Thoracic aorta (tissue), 2 donors: ENCODE data around the gene MUC21. TPM values are rescaled to one million over a fixed set of nuclear protein-coding genes. Genes with fewer than 3 reads are reported as not detected.
"Not testable (repeated sequence)": the region's sequence is repeated elsewhere in the genome, so short reads cannot be mapped to it uniquely, and the experiment has no call there.

Experiments
- ATAC-seq: fragments of 150-250 bp; one replicate; pipeline ENCODE4 v1.8.0; 2017; ENCODE audit warnings: low read depth; ENCODE audit not compliant: insufficient number of reproducible peaks, low FRiP score
- DNase-seq: peaks from one replicate; pipeline ENCODE4 v3.0.0-alpha.2; 2020; ENCODE audit warnings: low spot score
- H3K27ac ChIP-seq, 2 donors: fragments of 200-600 bp; sonication (generic); 1 replicate in 1 of 2; 2 replicates in 1 of 2; pipeline ENCODE4 v1.5.1; 2016; ENCODE audit warnings: mild to moderate bottlenecking in 2 of 2, moderate library complexity in 2 of 2
- H3K27me3 ChIP-seq: fragments of 200-600 bp; sonication (generic); replicated peaks from 2 replicates; pipeline ENCODE4 v1.6.0; 2016; ENCODE audit warnings: mild to moderate bottlenecking; ENCODE audit not compliant: insufficient read depth
- H3K36me3 ChIP-seq: fragments of 200-600 bp; sonication (generic); one replicate; pipeline ENCODE4 v1.5.1; 2016
- H3K4me1 ChIP-seq, 2 donors: fragments of 200-600 bp; sonication (generic); 1 replicate in 1 of 2; 2 replicates in 1 of 2; pipeline versions ENCODE4 v1.5.1 to v1.6.0; 2016; ENCODE audit warnings: low read depth in 2 of 2, mild to moderate bottlenecking in 1 of 2; ENCODE audit not compliant: control insufficient read depth in 1 of 2
- H3K4me3 ChIP-seq: fragments of 200-600 bp; sonication (generic); 2 replicates; pipeline ENCODE4 v1.5.1; 2016; ENCODE audit warnings: mild to moderate bottlenecking
- H3K9me3 ChIP-seq: fragments of 200-600 bp; sonication (generic); 2 replicates; pipeline ENCODE4 v1.5.1; 2016
- CTCF ChIP-seq: fragments of 200-600 bp; sonication (generic); IDR thresholded peaks from one replicate; pipeline ENCODE4 v1.5.1; 2019; ENCODE audit warnings: antibody characterized with exemption
- total RNA-seq, 2 donors: library from RNA; depleted of rRNA; stranded (reverse); fragments of >200 nt; gene quantifications; one replicate each; pipeline versions ENCODE4 v1.1.0 to v1.2.3, GENCODE V29; 2016

MUC21 gene
- total RNA-seq, 2 donors from 2014 or later = not detected

- TF ChIP-seq CTCF = no peak
- H3K4me1 ChIP-seq = no peaks in the 10 kb centered on the region
- H3K4me3 ChIP-seq = no peak overlapping the region
- H3K27me3 ChIP-seq = no peaks in the 10 kb centered on the region
- H3K27ac ChIP-seq = no peak overlapping the region
- ATAC-seq (no peak), DNase-seq (no peak)
- H3K36me3 ChIP-seq = no peaks in the 10 kb centered on the region
- H3K9me3 ChIP-seq = no peaks in the 10 kb centered on the region
Observed at GRCh38 chr6:30966154-30966553, 17.4 kb upstream of the MUC21 start.

- H3K27ac ChIP-seq, H3K9me3 ChIP-seq, H3K36me3 ChIP-seq, H3K27me3 ChIP-seq, H3K4me1 ChIP-seq, H3K4me3 ChIP-seq, ATAC-seq, DNase-seq: not testable (repeated sequence)
Observed at GRCh38 chr6:30969171-30969570, 14.3 kb upstream of the MUC21 start.

- TF ChIP-seq CTCF = no peak
- Histone ChIP-seq H3K27me3 (no peaks in the 10 kb centered on the region), H3K4me1 (no peaks in the 10 kb centered on the region), H3K9me3 (no peaks in the 10 kb centered on the region), H3K27ac (no peak overlapping the region), H3K36me3 (no peaks in the 10 kb centered on the region), H3K4me3 (no peak overlapping the region)
- DNase-seq (no peak), ATAC-seq (no peak)
Observed at GRCh38 chr6:30970946-30971345, 12.6 kb upstream of the MUC21 start.

GRCh38 chr6:30972816-30973215 lies 10.7 kb upstream of the MUC21 start:
- Histone ChIP-seq H3K4me1 (no peaks in the 10 kb centered on the region), H3K4me3 (no peak overlapping the region), H3K36me3 (no peaks in the 10 kb centered on the region), H3K27me3 (no peaks in the 10 kb centered on the region), H3K9me3 (no peaks in the 10 kb centered on the region), H3K27ac (no peak overlapping the region)
- no peak for ATAC-seq
- no peak for DNase-seq
- TF ChIP-seq CTCF = no peak

- H3K27ac ChIP-seq = no peak overlapping the region
- H3K4me1 ChIP-seq = no peaks in the 10 kb centered on the region
- no peak overlapping the region for H3K4me3 ChIP-seq
- no peak for TF ChIP-seq CTCF
- no peaks in the 10 kb centered on the region for H3K36me3 ChIP-seq
- H3K9me3 ChIP-seq = no peaks in the 10 kb centered on the region
- DNase-seq (no peak), ATAC-seq (no peak)
- no peaks in the 10 kb centered on the region for H3K27me3 ChIP-seq
Observed at GRCh38 chr6:30974490-30975252, 8.8 kb upstream of the MUC21 start.

DNA sequence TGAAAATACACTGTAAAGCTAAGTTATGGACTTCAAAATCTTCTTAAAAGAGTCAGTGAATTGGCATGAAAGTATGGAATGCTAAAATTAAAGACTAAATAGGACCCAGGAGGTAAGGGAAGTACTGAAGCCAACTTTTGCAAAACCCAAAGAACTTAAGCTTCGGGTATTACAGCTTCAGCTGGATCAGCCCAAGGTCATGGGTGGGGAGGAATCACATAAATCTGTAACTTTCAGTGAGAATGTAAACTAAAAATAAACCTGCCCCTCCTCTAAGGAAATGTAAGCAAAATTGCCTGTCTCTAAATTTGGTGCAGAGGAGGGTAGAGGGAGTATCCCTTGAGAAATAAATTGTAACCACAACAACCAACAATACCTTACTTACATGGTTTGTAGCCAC lies 4.4 kb upstream of the MUC21 start:
- DNase-seq = no peak
- no peaks in the 10 kb centered on the region for H3K9me3 ChIP-seq
- no peak overlapping the region for H3K27ac ChIP-seq
- no peak overlapping the region for H3K4me3 ChIP-seq
- peaks cover 0 to 6% of the 10 kb centered on the region in 2 donors for H3K4me1 ChIP-seq
- no peak for ATAC-seq
- TF ChIP-seq CTCF = no peak
- H3K27me3 ChIP-seq = no peaks in the 10 kb centered on the region
- no peaks in the 10 kb centered on the region for H3K36me3 ChIP-seq
